Liver (tissue), 9 donors: Measurements from ENCODE around the gene TCOF1. TPM values are rescaled to one million over a fixed set of nuclear protein-coding genes. Genes with fewer than 3 reads are reported as not detected.

Source experiments
- DNase-seq: peaks from one replicate; pipeline ENCODE4 v3.0.0-alpha.2; 2017; ENCODE audit warnings: low spot score
- H3K27ac ChIP-seq, 2 donors: one replicate each; pipeline ENCODE4 v1.7.0; 2013; ENCODE audit warnings: inconsistent platforms in 2 of 2, low read length in 2 of 2, control low read depth in 1 of 2, low read depth in 1 of 2, mild to moderate bottlenecking in 1 of 2
- H3K27me3 ChIP-seq, 4 donors: one replicate each; pipeline versions ENCODE4 v1.6.1 to v1.7.0; 2013; ENCODE audit warnings: low read length in 3 of 4, inconsistent platforms in 1 of 4, mild to moderate bottlenecking in 1 of 4, moderate library complexity in 1 of 4; ENCODE audit not compliant: control insufficient read depth in 4 of 4, insufficient read depth in 4 of 4
- H3K36me3 ChIP-seq, 4 donors: one replicate each; pipeline versions ENCODE4 v1.6.1 to v1.7.0; 2013; ENCODE audit warnings: low read length in 3 of 4, mild to moderate bottlenecking in 3 of 4, low read depth in 1 of 4, moderate library complexity in 1 of 4; ENCODE audit not compliant: control insufficient read depth in 4 of 4, insufficient read depth in 3 of 4
- H3K4me1 ChIP-seq, 4 donors: one replicate each; pipeline versions ENCODE4 v1.6.1 to v1.7.0; 2013; ENCODE audit warnings: low read length in 3 of 4, mild to moderate bottlenecking in 3 of 4, moderate library complexity in 1 of 4; ENCODE audit not compliant: control insufficient read depth in 4 of 4, insufficient read depth in 4 of 4
- H3K4me3 ChIP-seq, 3 donors: one replicate each; pipeline versions ENCODE4 v1.6.1 to v1.7.0; 2013; ENCODE audit warnings: low read length in 3 of 3, control low read depth in 1 of 3, low read depth in 1 of 3, mild to moderate bottlenecking in 1 of 3
- H3K9ac ChIP-seq, 2 donors: one replicate each; pipeline ENCODE4 v1.7.0; 2013; ENCODE audit warnings: low read length in 2 of 2, mild to moderate bottlenecking in 2 of 2, moderate library complexity in 2 of 2, control low read depth in 1 of 2, low read depth in 1 of 2
- H3K9me3 ChIP-seq, 4 donors: one replicate each; pipeline versions ENCODE4 v1.6.1 to v1.7.0; 2013; ENCODE audit warnings: low read length in 3 of 4; ENCODE audit not compliant: control insufficient read depth in 4 of 4
- ATF3 ChIP-seq: IDR thresholded peaks from 2 replicates; pipeline ENCODE4 v1.6.1; 2016; ENCODE audit warnings: antibody characterized with exemption
- CTCF ChIP-seq: fragments of 150-350 bp; IDR thresholded peaks from 2 replicates; pipeline ENCODE4 v1.5.1; 2017; ENCODE audit warnings: improper control_type of control experiment, low read depth, low read length; ENCODE audit not compliant: missing input control
- EGR1 ChIP-seq, 2 donors: IDR thresholded peaks; 2 replicates each; pipeline ENCODE4 v1.6.1; 2016 to 2018; ENCODE audit warnings: antibody characterized with exemption in 2 of 2, low read depth in 2 of 2
- FOXA1 ChIP-seq: IDR thresholded peaks from 2 replicates; pipeline ENCODE4 v1.6.1; 2016; ENCODE audit warnings: antibody characterized with exemption
- FOXA2 ChIP-seq: IDR thresholded peaks from 2 replicates; pipeline ENCODE4 v1.6.1; 2016; ENCODE audit warnings: antibody characterized with exemption
- GABPA ChIP-seq, 2 donors: IDR thresholded peaks in 1 of 2; conservative IDR thresholded peaks in 1 of 2; 2 replicates each; pipeline ENCODE4 v1.6.1; 2016; ENCODE audit warnings: antibody characterized with exemption in 2 of 2, mild to moderate bottlenecking in 1 of 2, moderate library complexity in 1 of 2
- HNF4A ChIP-seq, 2 donors: conservative IDR thresholded peaks; 2 replicates each; pipeline ENCODE4 v1.6.1; 2016; ENCODE audit warnings: antibody characterized with exemption in 2 of 2, mild to moderate bottlenecking in 2 of 2
- HNF4G ChIP-seq: IDR thresholded peaks from 2 replicates; pipeline ENCODE4 v1.6.1; 2016; ENCODE audit warnings: antibody characterized with exemption
- JUND ChIP-seq, 2 donors: IDR thresholded peaks; 2 replicates each; pipeline ENCODE4 v1.6.1; 2016; ENCODE audit warnings: antibody characterized with exemption in 2 of 2
- NR2F2 ChIP-seq: IDR thresholded peaks from 2 replicates; pipeline ENCODE4 v1.6.1; 2016; ENCODE audit warnings: antibody characterized with exemption
- RAD21 ChIP-seq, 2 donors: IDR thresholded peaks; 2 replicates each; pipeline ENCODE4 v1.6.1; 2016; ENCODE audit warnings: antibody characterized with exemption in 2 of 2, mild to moderate bottlenecking in 2 of 2
- RXRA ChIP-seq, 2 donors: IDR thresholded peaks; 2 replicates each; pipeline ENCODE4 v1.6.1; 2017 to 2018; ENCODE audit warnings: antibody characterized with exemption in 2 of 2, mild to moderate bottlenecking in 1 of 2
- SP1 ChIP-seq: IDR thresholded peaks from 2 replicates; pipeline ENCODE4 v1.6.1; 2018; ENCODE audit warnings: antibody characterized with exemption, mild to moderate bottlenecking
- TAF1 ChIP-seq: conservative IDR thresholded peaks from 2 replicates; pipeline ENCODE4 v1.6.1; 2016; ENCODE audit warnings: antibody characterized with exemption, mild to moderate bottlenecking
- YY1 ChIP-seq: IDR thresholded peaks from 2 replicates; pipeline ENCODE4 v1.6.1; 2016; ENCODE audit warnings: antibody characterized with exemption, mild to moderate bottlenecking
- WGBS: extraction: QIAGEN DNeasy Blood & Tissue Kit; methylation state at CpG from one replicate; pipeline ENCODE4 v1.1.7; 2013; 5-methylcytosine and 5-hydroxymethylcytosine counted together
- polyA plus RNA-seq, 2 donors: library from polyadenylated mRNA; stranded (reverse) in 1 of 2; unstranded in 1 of 2; fragments of 200-250 nt in 1 of 2; fragments of >200 nt in 1 of 2; fragmentation: Nextera tagmentation in 1 of 2; extraction: Ambion mirVana in 1 of 2; gene quantifications; one replicate each; pipeline versions ENCODE4 v1.2.1 to v1.2.3, GENCODE V29; 2013 to 2015
- total RNA-seq, 2 donors: library from RNA; depleted of rRNA; stranded (reverse); fragments of >200 nt; gene quantifications; one replicate each; pipeline ENCODE4 v1.2.3, GENCODE V29; 2014
- TF ChIP-seq, protein P1 (sequence below): IDR thresholded peaks from 2 replicates; pipeline ENCODE4 v1.6.1; 2016; ENCODE audit warnings: antibody characterized with exemption
- TF ChIP-seq, protein P2 (sequence below): IDR thresholded peaks from 2 replicates; pipeline ENCODE4 v1.6.1; 2016; ENCODE audit warnings: antibody characterized with exemption
- donor health status: healthy.
- donor health status: healthy.
- donor health status: healthy.
- donor health status: healthy.
- donor health status: healthy.

Gene TCOF1
- total and polyA plus RNA-seq, 4 donors: 3.2 to 8.5 (median 6.4) TPM

DNA sequence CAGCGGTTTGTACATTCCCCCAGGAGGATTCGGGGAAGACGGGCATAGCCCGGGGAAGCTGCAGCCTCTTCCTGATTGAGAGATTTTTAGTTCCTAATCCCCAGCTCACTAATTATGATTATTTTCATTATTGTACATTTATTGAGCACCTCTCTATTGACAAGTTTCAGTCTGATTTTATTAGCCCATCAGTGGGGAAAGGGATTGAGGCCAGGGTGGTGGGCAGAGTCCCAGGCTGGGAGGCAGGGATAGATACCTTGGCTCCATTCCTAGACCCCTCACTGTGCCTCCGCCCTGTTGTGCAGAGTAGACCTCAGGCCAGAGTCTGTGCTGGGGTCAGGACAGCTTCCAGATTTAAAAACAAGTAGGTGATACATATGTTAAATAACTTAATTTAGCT, 27.2 kb downstream of the TCOF1 start:
- no peak for DNase-seq
- 96% methylated on average over 5 of the region's 5 CpGs for WGBS
- Histone ChIP-seq H3K36me3 (peaks cover 8 to 86% (median 42%) of the 10 kb centered on the region in 4 donors), H3K9ac (no peak overlapping the region), H3K4me3 (no peak overlapping the region), H3K9me3 (no peaks in the 10 kb centered on the region), H3K27ac (no peak overlapping the region), H3K27me3 (no peaks in the 10 kb centered on the region), H3K4me1 (no peaks in the 10 kb centered on the region)
- TF ChIP-seq ATF3: no peak
- TF ChIP-seq, protein P1, sequence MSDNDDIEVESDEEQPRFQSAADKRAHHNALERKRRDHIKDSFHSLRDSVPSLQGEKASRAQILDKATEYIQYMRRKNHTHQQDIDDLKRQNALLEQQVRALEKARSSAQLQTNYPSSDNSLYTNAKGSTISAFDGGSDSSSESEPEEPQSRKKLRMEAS: no peak
- no peak for TF ChIP-seq SP1
- TF ChIP-seq TAF1: no peak
- no peak for TF ChIP-seq HNF4A (conservative IDR thresholded peaks at IDR 0.05)
- TF ChIP-seq EGR1 (IDR thresholded peaks at IDR 0.05; ENCODE audit: low read depth in 2 of 2): no peak
- no peak for TF ChIP-seq RXRA (IDR thresholded peaks at IDR 0.05)
- no peak for TF ChIP-seq FOXA1
- no peak for TF ChIP-seq HNF4G
- no peak for TF ChIP-seq YY1
- no peak for TF ChIP-seq CTCF
- TF ChIP-seq NR2F2: no peak
- TF ChIP-seq, protein P2, sequence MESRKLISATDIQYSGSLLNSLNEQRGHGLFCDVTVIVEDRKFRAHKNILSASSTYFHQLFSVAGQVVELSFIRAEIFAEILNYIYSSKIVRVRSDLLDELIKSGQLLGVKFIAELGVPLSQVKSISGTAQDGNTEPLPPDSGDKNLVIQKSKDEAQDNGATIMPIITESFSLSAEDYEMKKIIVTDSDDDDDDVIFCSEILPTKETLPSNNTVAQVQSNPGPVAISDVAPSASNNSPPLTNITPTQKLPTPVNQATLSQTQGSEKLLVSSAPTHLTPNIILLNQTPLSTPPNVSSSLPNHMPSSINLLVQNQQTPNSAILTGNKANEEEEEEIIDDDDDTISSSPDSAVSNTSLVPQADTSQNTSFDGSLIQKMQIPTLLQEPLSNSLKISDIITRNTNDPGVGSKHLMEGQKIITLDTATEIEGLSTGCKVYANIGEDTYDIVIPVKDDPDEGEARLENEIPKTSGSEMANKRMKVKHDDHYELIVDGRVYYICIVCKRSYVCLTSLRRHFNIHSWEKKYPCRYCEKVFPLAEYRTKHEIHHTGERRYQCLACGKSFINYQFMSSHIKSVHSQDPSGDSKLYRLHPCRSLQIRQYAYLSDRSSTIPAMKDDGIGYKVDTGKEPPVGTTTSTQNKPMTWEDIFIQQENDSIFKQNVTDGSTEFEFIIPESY: no peak
- TF ChIP-seq JUND (IDR thresholded peaks at IDR 0.05): no peak
- TF ChIP-seq GABPA (IDR thresholded peaks at IDR 0.05 in 1 of 2, conservative IDR thresholded peaks at IDR 0.05 in 1 of 2): no peak
- no peak for TF ChIP-seq RAD21 (IDR thresholded peaks at IDR 0.05)
- TF ChIP-seq FOXA2: no peak

DNA sequence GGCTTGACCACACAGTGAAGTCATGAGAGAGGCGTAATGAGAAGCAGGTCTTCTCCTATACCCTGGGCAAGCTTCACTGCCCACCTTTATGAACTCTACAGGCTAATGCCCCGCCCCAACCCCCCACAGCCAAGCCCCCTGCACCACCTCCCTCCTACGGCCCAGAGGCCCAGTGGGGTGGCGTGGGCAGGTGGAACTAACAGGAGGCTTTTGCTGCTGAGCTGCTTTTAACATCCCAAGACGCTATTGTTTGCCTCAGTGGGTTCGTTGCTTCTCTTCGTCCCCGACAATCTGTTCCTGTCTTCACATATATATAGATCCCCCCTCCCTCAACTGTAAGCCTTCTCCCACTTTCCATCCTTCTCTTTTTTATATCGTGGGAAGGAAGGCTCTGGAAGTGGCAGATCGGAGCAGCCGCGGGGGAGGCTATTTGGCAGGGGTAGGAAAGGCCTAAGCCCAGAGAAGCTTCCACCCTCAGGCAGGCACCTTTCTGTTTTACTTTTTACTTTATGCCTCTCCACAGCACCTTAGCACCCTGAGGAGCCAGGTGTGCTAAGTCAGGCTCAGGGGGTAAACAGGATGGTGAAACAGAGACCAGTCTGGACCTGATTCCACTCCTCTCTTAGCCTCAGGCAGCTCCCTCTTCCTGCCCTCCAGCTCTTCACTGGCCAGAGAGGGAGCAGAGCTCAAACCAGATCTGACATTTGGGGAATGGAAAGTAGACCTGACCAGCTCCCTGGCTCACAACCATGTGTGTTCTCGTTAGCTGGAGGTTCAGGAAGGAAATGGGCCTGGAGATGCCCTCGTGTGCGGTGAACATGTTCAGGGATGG, 28.7 kb downstream of the TCOF1 start:
- no peak for DNase-seq
- no peak overlapping the region for H3K4me3 ChIP-seq
- peaks cover 5 to 86% (median 36%) of the 10 kb centered on the region in 4 donors for H3K36me3 ChIP-seq
- H3K4me1 ChIP-seq: no peaks in the 10 kb centered on the region
- 89% methylated on average over 15 of the region's 15 CpGs for WGBS
- no peaks in the 10 kb centered on the region for H3K27me3 ChIP-seq
- no peaks in the 10 kb centered on the region for H3K9me3 ChIP-seq
- no peak overlapping the region for H3K27ac ChIP-seq
- H3K9ac ChIP-seq: no peak overlapping the region
- TF ChIP-seq SP1 (no peak), CTCF (no peak), NR2F2 (no peak), JUND (IDR thresholded peaks at IDR 0.05) (no peak), HNF4A (conservative IDR thresholded peaks at IDR 0.05) (no peak), FOXA1 (no peak), FOXA2 (no peak), RAD21 (IDR thresholded peaks at IDR 0.05) (no peak), EGR1 (IDR thresholded peaks at IDR 0.05; ENCODE audit: low read depth in 2 of 2) (no peak), TAF1 (no peak), ATF3 (no peak)
- TF ChIP-seq, protein P2: no peak
- TF ChIP-seq, protein P1: no peak
